Stimulated activated CD4-positive, alpha-beta T cell treated with anti-CD3 and anti-CD28 coated beads, Interleukin-1b, Interleukin-23, amount 100 ng/mL, for 48 hours (primary cell): Measurements from ENCODE around the gene EXOC4.
"Not testable (repeated sequence)": the region's sequence is repeated elsewhere in the genome, so short reads cannot be mapped to it uniquely, and the experiment has no call there.

Experiments used
- DNase-seq: peaks from one replicate; pipeline ENCODE4 v3.0.0-alpha.2; 2020

Gene EXOC4

DNA sequence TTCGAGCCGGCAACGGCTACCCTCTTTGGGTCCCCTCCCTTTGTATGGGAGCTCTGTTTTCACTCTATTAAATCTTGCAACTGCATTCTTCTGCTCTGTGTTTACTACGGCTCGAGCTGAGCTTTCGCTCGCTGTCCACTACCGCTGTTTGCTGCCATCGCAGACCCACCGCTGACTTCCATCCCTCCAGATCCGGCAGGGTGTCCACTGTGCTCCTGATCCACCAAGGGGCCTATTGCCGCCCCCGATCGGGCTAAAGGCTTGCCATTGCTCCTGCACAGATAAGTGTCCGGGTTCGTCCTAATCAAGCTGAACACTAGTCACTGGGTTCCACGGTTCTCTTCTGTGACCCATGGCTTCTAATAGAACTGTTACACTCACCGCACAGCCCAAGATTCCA, 653.7 kb downstream of the EXOC4 start:
- not testable (repeated sequence) for DNase-seq

DNA sequence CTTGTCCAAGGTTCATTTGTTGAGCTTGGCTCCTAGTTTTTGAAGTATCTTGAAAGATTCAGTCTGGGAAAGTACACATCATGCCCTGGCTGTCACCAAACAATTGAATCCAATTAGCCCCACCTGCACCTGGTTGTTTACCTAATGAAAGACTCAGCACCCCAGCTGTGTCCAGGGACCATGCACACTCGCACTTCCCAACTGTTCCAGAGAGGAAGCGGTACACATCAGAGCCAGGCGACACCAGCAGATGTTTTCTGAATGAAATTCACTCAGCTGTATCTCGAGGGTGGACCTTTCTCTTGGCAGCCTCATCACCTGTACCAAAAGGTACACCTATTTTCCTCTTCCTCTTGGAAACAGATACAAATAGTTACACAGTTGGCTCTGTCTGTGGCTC, 657.9 kb downstream of the EXOC4 start:
- no peak for DNase-seq

DNA sequence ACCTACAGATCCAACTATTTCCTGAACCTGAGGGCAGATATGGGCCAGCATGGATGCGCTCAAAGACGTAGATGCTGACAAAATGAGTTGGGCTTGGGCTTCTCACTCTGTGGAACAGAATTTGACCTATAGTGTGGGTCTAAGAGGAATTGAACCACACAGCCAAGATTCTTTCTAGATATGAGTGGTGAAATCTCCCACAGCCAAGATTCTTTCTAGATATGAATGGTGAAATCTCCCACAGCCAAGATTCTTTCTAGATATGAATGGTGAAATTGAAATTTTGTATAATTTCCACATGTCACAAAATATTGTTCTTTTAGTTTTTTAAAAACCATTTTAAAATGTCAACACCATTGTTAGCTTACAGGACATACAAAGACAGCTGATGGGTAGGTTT, 658.8 kb downstream of the EXOC4 start:
- no peak for DNase-seq

DNA sequence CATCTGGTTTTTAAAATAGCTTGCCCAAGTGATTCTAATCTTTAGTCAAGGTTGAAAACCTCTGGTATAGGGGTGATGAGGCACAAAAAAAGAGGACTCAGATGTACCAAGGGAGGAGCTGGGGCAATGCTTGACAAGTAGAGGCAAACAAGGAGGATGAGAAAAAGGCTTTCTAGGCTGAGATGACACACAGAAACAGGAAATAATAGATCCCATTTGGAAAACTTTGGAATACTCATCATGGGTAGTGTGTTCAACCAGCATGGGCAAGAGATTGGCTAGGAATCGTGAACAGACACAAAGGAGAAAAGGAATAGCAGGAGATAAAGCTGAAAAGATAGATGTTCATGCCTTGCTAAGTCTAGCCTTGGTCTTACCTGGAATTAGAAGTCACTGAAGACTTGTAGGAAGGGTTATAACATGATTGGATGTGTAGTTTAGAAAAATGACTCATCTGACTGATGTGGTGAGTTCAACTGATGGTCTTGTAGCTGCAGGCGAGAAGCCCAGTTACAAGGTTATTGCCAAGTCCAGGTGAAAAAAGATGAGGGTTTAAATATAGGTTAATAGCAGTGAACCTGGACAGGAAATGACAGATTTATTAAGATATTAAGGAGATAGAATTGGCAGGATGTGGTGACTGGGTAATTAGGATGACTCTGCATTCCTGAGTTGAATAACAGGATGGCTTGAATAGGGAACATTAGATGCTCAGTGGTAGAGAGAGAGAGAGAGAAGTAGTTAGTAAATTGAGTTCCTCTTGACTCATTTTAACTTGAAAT, 660.2 kb downstream of the EXOC4 start:
- no peak for DNase-seq

DNA sequence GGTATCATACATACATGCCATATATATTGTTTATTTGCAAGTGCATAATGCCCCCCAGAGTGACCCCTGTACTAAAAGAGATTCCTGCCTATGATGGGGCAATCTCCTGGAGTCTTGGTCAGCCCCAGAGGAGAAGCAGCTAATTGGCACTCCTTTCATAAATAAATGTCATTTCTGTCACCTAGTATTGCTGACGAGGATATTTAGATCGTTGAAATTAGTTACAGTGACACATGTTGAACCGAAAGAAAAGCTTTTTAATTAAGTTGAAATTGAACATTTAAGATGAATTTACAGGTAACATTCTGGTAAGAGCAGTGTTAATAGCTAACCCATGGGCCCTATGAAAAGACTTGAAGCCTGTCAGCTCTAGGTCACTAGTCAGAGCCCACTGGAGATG, 663.7 kb downstream of the EXOC4 start:
- no peak for DNase-seq

DNA sequence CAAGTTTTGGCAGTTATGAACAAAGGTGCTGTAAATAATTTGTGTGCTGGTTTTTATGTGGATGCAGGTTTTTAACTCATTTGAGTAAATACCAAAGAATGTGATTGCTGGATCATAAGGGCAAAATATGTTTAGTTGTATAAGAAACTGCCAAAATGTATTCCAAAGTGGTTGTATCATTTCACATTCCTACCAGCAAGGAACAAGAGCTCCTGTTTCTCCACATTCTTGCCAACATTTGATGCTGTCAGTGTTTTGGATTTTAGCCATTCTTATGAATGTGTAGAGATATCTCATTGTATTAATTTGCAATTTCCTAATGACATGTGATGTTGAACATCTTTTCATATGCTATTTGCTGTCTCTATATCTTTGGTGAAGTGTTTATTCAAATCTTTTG, 666.9 kb downstream of the EXOC4 start:
- DNase-seq, result no peak

DNA sequence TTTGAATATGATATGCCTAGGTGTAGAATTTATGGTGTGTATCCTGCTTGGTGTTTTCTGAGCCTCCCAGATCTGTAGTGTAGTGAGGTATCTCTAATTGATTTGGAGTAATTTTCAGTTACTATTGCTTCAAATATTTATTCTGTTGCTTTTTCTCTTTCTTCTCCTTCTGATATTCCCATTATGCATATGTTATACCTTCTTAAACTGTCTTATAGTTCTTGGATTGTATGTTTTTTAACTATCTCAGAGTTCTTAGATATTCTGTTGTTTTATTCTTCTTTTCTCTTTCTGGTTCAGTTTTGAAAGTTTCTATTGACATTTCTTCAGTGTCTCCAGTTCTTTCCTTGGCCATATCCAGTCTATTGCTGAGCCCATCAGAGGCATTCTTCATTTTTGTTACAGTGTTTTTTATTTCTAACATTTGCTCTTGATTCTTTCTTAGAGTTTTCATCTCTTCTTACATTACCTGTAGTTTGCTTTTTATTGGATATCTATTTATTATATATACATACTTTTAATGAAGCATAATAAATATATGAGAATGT, 668.8 kb downstream of the EXOC4 start:
- DNase-seq, result no peak

DNA sequence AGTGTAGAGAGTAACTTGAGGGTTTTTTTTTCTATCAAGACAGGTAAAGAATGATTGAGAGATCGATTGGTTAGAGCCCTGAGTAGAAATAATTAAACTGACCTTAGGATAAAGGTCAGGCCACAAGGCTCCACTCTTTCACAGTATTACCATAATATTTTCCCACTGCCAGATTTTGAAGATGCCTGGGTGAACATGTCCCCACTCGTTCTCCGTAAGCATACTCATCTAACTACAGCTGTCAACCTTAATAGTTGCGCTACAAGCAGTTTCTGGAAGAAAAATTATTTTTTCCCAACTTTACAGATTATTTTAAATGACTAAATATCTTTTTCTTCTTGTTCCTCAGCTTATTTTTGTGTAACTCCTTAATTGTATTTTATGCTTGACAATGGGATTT, 671.1 kb downstream of the EXOC4 start:
- no peak for DNase-seq

DNA sequence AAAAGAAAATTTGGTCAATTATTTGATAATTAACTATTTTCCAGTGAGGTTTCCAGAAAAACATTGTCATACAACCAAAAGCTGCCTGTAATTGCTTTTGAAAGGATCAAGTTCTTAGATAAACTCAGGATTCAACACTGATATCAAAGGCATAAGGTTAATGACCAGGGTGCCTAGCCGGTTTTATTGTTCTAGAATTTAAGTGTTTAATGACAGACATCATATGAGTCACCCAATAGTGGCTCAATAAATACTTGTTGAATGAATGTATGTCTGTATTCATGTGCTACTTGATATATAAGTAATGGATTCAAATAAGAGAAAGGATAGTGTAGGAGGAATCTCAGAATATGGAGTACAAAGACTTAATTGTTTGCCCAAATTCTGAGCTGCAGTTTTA, 678.2 kb downstream of the EXOC4 start:
- no peak for DNase-seq

DNA sequence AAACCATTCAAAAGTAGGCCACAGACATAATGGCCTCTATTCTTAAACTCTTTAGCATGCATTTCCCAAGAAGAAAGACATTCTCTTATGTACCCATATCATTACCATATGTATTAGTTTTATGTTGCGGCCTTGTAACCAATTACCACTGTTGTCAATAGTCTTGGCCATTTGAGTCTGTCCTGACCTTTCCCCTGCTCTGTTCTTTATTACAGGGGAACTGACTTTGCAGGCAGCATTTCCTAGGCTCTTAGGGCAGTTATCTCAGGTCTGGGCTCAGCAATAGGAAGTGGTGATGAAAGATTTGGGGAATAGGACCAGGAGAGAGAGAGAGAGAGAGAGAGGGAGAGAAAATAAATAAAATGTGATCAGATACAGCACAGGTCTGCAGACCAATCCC, 679.7 kb downstream of the EXOC4 start:
- DNase-seq, result no peak

DNA sequence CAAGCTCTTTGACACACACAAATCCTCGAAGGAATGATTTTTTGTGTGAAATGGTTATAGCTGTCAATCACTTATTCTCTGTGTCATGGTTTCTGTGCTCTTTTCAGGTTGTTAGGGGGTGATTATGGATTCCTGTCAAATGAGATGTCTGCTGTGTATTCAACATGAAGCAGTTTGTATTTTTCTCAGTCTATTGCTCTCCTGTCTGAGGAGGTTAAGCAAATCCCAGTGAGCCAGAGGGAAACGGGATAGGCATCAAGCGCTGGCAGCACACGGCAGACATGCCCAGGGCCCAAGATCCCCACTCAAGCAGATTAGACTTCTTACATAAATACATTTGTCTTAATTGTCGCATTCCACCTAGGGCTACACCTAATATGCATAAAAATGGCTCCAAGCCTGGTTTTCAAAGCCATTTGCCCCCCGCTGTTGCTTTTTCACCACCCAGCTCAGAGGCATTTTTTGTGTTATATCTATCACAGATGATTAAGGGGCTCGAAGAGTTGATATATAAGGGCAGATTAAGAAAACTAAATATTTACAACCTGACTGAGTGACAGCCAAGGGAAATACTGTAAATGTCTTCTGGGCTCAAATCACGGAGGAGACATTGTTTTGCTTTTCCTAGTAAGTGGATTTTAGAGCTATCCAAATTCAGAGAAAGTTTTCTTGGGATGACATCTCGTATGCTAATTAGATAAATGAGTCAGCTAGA, 681.5 kb downstream of the EXOC4 start:
- DNase-seq, result no peak

DNA sequence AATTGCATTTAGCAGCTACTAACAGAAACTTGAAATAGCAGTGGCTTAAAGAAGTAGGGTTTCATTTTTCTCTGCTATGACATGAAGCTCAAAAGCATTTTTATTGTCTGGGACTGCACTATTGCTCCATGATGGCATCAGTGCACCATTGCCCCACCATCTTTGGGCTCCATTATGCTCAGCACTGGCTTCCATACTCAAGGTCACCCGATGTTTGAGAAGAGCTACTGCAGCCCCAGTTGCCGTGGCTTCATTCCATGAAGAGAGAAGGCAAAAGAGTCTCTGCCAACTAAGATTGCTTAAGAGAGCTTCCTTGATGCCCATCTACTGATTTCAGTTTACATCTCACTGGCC, 682.1 kb downstream of the EXOC4 start:
- DNase-seq, result no peak

DNA sequence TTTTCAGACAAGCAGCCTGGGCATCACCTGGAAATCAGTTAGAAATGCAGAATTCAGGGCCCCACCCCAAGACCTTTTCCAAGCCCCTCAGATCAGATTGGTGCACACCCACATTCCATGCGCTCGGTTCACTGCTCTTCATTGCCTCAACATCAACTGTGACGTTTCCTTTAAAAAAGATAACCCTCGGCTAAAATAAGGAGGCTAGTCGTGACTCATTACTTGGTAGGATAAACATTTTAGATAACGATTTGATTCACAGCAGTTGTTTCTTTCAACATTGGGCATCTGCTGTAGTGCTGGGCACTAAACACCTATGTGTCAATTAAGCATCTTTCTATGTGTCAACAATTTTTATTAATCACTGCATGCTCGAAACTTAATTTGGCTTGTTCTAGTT, 683.2 kb downstream of the EXOC4 start:
- no peak for DNase-seq

DNA sequence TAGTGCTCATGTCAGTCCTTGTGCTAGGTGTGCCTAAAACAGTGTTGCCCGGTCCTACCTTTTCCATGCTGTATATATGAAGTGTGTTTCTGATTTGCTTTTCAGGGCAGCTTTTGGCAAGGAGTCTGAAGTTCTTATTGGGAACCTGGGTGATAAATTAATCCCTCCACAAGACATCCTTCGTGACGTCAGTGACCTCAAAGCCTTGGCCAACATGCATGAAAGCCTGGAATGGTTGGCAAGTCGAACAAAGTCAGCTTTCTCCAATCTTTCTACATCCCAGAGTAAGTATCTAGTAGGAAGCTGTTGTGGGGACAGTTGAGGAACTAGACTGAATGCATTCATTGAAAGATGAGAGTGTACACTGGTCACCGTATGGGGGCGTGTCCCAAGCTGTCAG, 684.9 kb downstream of the EXOC4 start:
- no peak for DNase-seq

DNA sequence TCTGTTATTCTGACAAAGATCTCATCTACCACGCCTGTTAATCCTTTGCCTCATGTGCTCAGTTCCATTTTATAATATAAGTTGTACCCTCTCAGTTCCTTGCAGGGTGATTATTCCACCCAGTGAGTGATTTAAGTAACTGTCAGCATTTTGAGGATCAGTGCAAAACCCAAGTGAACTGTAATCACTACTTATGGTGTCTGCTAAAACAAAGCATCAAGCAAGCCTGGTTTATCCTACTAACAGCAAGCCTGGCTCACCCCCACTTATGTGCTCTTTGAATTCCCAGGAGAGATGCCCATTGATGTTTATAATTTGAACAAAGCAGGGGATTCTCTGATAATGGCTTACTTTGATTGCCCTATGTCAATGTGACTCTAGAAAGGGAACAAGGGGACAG, 687.5 kb downstream of the EXOC4 start:
- no peak for DNase-seq

DNA sequence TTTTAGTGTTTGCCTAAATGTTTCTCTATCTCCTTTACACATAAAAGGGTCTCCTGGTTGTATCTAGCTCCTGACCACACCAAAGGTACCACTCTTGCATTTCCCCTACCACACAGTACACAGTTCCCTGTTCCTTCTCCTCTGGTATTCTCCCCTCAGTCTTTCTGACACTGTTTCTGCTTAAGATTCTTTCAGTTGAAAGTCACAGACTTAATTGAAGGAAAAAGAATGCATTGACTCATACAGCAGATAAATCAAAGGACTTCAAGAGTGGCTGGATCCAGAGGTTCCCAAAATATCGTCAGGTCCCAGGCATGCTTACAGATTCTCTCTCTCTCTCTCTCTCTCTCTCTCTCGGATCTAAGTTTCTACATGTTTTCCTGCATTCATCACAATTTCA, 688.6 kb downstream of the EXOC4 start:
- no peak for DNase-seq

DNA sequence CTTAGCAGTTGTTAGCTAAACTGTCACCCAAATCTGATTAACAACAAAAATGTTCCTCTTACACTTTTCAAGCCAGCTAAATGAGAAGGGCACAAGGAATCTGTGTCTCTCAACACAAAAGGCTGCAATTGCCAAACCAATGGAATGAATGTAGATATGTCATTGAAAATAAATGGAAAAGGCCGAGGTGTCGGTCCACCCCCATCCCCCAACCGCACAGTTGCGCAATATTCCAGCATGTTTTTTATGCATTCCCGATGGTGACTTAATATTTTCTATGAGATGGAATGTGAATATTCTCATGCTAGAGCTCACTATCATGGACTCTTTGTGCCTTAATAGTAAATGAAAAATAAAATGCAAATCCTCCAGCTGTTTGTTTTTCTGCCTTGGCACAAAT, 692.6 kb downstream of the EXOC4 start:
- no peak for DNase-seq

DNA sequence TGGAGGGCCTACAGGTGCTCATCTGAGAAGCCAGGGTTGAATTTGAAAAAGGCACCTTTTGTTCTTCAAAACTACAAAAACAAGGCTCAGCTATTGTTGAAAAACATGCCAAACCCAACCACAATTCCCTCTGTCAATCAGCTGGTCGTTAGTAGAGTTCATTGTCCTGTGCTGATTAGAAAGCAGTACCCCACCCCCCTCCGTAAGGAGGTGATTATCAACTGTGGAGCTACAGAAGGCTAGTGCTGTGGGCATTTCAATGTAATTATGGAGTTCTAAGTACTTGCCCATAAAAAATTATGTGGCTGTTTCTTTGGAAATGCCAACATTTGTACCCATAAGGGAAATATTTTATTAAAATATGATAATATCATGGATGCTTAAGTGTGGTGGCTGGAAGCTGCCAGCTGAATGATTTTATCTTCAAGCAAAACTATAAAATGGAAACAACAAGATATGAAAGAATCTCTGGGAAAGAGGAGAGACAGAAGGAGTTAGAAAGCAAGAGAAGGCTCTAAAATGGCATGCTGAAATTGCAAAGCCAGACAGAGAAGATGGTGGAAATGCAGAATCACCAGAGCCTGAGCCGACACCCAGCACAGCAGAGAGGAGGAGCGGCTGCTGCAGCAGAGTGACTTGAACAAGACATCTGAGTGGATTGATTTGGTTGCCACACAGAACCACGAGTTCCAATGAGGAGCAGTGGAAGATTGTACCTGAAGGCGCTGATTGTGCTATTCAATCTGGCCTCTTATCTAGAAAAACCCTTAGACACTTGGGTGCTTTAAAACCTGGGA, 694.8 kb downstream of the EXOC4 start:
- DNase-seq, result no peak

DNA sequence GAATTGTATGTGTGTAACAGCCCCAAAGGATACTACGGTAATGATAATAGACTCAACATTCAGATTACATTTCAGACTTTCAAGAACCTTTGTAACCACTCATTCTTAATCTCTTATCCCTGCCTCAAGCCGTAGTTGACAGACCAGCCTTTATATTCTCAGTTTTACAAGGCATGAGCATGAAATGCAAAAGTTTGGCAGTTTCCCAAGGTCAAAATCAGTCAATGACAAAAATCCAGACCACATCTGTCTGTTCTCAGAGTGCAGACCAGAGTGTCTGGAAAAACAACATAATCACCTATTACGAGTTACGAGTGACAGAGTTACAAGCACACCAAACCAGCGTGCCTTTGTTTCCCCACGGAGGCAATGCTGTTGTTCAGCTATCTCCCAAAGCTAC, 695.7 kb downstream of the EXOC4 start:
- no peak for DNase-seq

DNA sequence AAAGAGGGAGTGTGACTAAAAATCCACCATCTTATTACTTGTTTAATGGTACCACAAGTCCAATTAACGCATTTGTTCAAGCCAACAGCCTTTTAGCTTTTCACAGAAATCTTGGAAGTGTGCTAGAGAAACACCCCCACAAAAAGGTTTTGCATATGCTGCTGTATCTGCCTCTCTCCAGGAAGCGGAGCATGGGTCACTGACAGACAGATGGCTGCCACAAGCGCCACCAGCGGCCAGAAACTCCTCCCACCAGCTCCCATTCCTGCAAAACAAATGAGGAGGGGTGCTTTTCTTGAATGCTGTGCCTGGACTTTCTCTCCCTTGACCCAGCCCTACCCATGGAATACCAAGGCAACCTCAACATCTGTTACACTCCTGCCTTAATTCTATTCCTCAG, 698.0 kb downstream of the EXOC4 start:
- DNase-seq, result no peak

DNA sequence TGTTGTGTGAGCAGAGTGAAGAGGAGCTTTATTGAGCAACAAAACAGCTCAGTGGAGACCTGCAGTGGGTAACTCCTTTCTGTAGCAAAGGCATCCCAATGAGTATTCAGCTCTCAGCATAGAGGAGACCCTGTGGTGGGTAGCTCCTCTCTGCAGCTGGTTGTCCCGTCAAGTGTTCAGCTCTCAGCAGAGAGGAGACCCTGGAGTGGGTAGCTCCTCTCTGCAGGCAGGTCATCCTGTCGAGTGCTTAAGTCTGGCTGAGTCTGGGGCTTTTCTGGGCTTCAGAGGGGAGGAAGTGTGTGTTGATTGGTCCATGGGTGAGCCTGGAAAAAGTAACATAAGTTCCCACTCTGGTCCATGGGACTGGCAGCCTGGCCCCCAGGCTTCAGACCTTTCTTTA, 702.3 kb downstream of the EXOC4 start:
- DNase-seq, result no peak

DNA sequence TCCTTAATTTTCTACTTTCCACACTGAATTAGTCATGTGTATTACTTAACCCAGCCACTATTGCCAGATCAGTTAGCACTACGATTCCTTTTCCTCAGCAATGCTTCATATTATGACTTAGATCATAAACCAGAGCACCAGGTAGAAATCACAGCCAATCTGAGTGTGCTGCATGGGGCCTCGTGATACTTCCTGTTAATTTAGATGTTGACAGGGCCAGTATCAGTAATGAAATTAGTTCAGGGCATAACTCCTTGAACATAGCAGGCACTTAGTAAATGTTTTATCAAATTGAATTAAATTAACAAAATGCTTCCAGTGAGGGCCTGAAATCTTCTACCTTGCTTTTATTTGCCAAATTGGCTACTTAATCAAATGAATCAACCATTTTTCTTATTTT, 705.0 kb downstream of the EXOC4 start:
- DNase-seq, result no peak

DNA sequence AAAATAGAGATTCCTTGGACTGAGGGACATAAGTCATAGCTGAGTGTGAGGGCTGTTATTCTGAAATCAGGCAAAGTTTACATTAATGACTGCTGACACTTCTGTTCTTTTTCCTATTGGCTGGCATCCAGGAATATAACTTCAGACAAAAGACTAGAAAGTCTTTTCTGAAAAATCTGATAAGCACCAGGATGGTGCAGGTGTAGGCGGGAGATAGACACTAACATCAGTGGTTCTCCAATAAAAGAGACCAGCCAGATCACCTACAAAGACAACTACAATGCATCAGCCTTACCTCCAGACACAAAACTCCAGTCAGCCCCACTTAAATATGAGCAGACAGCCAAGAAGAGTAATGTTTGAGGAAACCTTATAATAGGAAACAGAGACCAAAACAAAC, 705.9 kb downstream of the EXOC4 start:
- DNase-seq, result no peak

DNA sequence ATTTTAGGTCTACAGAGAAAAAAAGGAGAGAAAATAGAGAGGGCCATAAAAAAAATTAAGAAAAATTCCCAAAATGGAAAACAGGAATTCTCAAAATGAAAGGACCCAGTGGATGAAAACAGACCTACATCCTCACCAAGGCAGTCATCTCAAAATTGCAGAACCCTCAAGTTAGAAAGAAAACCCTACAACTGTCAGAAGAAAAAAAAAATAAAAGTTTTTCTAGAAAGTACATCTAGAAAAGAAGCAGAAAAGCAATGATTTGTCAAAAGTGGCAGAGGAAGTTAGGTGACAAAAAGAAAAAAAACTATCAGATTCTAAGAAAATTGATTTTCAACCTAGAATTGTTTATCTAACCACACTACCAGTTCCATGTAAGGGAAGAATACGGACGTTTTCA, 706.6 kb downstream of the EXOC4 start:
- DNase-seq, result no peak
